ENCODE data around the gene CYB5RL.

GRCh38 chr1:54165146-54165545 is 34.7 kb downstream of the CYB5RL start:
- no peak for TF ChIP-seq POLR2AphosphoS5 (IDR thresholded peaks at IDR 0.05; ENCODE audit: insufficient read depth, low read depth, low read length)
- TF ChIP-seq CTCF (IDR thresholded peaks at IDR 0.05; ENCODE audit: extremely low read depth in 1 of 2, insufficient read depth in 1 of 2, low read depth in 1 of 2, low read length in 2 of 2), result no peak
- TF ChIP-seq FOS (IDR thresholded peaks at IDR 0.05; ENCODE audit: borderline replicate concordance, insufficient read depth, low read length), result no peak

Measured in endothelial cell of umbilical vein (primary cell).